AG04450 (cell line): ENCODE measurements around the gene METTL21C. TPM values are rescaled to one million over a fixed set of nuclear protein-coding genes. Genes with fewer than 3 reads are reported as not detected.

Experiments used
- CTCF ChIA-PET: fragments of 300-600, 350-600 bp; formaldehyde crosslinking; extraction: SDS; loops from one replicate; lab custom pipeline; 2022; ENCODE audit warnings: antibody characterized with exemption, inconsistent platforms; lab: Charles Lee
- POLR2A ChIA-PET: fragments of 350-600 bp; formaldehyde crosslinking; extraction: SDS; loops from one replicate; lab custom pipeline; 2021; ENCODE audit warnings: antibody characterized with exemption, inconsistent platforms; lab: Yijun Ruan, JAX
- DNase-seq: peaks from one replicate; pipeline ENCODE4 v3.0.0-alpha.2; 2011; ENCODE audit warnings: low read depth, low spot score
- H3K27ac ChIP-seq: one replicate; pipeline ENCODE4 v1.5.1; 2012; ENCODE audit warnings: low read depth, low read length, control low read depth
- H3K27me3 ChIP-seq: one replicate; pipeline ENCODE4 v1.6.0; 2012; ENCODE audit warnings: low read length; ENCODE audit not compliant: control insufficient read depth, insufficient read depth
- H3K4me3 ChIP-seq: 2 replicates; pipeline ENCODE4 v1.5.1; 2011; ENCODE audit warnings: mild to moderate bottlenecking, low read depth, low read length, control low read depth
- H3K9me3 ChIP-seq: 2 replicates; pipeline ENCODE4 v1.5.1; 2012; ENCODE audit warnings: low read length; ENCODE audit not compliant: control insufficient read depth, insufficient read depth
- polyA plus RNA-seq: library from polyadenylated mRNA; depleted of rRNA; stranded (reverse); fragments of >200 nt; gene quantifications from 2 replicates; pipeline ENCODE4 v1.2.3, GENCODE V29; 2011
- TF ChIP-seq, protein P1 (sequence below): IDR thresholded peaks from 2 replicates; pipeline ENCODE4 v1.5.1; 2011; ENCODE audit warnings: low read depth, low read length, control low read depth, inconsistent platforms

Gene METTL21C
- polyA plus RNA-seq, 1 experiment: not detected

DNA sequence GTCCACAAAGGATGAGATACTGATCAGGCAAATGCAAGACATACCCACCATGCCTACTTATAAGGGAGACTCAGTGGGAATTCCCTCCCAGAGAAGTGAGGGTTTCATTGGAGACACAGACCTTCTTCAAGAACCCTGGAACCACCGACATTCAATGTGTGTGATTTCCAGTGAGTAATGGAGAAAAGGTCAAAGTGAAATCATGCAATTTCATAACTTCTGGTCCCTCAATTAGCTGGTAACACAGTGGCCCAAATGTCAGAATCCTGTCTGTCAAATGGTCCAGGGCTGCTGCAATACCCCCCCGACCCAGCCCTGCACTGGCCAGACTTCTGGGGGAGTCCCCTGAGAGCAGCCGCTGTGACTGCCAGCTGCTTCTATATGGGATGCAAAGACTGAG is 4.7 kb upstream of the METTL21C start:
- Histone ChIP-seq H3K27ac (no peak overlapping the region), H3K9me3 (no peaks in the 10 kb centered on the region; the same call in 1 of the 2 replicates), H3K4me3 (no peak overlapping the region), H3K27me3 (peaks cover 25% of the 10 kb centered on the region)
- no peak for DNase-seq
- TF ChIP-seq, protein P1, sequence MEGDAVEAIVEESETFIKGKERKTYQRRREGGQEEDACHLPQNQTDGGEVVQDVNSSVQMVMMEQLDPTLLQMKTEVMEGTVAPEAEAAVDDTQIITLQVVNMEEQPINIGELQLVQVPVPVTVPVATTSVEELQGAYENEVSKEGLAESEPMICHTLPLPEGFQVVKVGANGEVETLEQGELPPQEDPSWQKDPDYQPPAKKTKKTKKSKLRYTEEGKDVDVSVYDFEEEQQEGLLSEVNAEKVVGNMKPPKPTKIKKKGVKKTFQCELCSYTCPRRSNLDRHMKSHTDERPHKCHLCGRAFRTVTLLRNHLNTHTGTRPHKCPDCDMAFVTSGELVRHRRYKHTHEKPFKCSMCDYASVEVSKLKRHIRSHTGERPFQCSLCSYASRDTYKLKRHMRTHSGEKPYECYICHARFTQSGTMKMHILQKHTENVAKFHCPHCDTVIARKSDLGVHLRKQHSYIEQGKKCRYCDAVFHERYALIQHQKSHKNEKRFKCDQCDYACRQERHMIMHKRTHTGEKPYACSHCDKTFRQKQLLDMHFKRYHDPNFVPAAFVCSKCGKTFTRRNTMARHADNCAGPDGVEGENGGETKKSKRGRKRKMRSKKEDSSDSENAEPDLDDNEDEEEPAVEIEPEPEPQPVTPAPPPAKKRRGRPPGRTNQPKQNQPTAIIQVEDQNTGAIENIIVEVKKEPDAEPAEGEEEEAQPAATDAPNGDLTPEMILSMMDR: no peak
- ChIA-PET CTCF (no interaction called here), POLR2A (no interaction called here)

DNA sequence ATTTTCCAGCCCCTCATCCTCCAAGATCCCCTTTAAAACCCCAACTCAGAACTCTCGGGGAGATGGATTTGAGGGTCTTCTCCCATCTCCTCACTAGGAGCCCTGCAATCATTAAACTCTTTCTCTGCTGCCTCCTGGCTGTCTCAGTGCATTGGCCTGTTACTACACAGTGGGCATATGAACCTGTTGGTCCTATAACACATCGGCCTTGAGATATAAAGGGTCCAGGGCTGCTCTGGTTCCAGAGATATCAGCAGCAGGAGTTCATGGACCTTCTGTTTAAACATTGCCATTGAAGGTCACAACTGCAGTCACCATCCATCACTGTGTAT is 3.8 kb upstream of the METTL21C start:
- POLR2A ChIA-PET: no interaction called here
- peaks cover 25% of the 10 kb centered on the region for H3K27me3 ChIP-seq
- no peak for DNase-seq
- TF ChIP-seq, protein P1: no peak
- H3K4me3 ChIP-seq: no peak overlapping the region
- no peak overlapping the region for H3K27ac ChIP-seq
- CTCF ChIA-PET: no interaction called here
- no peaks in the 10 kb centered on the region; the same call in 1 of the 2 replicates for H3K9me3 ChIP-seq

DNA sequence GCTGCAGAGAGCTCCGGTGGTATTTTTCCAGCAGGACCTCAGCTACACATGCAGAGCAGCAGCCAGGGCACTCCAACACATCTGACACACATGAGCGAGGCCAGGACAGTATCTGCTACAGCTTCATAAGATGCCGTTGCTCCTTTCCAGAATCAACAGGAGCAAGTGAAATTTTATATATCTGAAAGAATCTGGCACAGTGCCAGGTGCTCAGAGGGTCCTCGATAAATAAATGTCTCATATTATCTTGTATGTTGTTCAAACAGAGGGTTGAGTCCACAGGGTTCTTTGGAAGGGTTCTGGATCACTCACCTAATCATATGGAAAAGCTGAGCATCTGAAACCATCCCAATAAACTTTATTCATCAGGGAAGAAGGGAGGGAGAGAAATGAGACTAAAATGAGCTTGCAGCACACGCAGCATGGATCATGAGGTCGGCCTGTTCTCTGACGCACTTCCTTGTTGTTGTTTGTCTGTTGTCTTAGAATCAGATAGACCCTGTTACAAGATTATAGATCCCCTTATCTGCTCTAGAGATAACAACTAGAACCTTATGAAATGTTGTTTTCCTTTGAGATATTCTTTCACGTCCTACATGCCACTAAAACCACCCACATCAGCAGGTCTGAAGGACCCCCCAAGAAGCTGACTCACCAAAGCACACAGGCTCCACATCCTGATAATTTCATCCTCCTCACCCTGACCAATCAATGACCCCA is 3.2 kb upstream of the METTL21C start:
- TF ChIP-seq, protein P1: no peak
- peaks cover 22% of the 10 kb centered on the region for H3K27me3 ChIP-seq
- no peak overlapping the region for H3K27ac ChIP-seq
- no peak overlapping the region for H3K4me3 ChIP-seq
- no peak for DNase-seq
- no peaks in the 10 kb centered on the region; the same call in 1 of the 2 replicates for H3K9me3 ChIP-seq
- POLR2A ChIA-PET: no interaction called here
- CTCF ChIA-PET: no interaction called here

DNA sequence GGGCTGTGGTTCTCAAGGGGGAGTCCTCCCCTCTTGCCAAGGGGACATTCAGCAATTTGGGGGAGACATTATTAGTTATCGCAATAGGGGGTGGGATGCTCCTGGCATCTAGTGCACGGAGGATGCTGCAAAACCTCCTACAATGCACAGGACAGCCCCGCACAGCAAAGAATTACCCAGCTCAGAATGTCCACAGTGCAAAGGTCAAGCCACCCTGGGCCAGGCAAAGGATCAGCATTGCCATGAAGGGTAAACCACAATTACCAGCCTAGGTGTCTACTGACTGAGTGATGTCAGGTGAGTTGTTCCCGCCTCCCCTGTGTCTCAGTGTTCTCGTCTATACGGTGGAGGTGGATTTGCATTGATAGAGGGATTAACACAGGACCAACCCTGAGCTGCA is 2.4 kb upstream of the METTL21C start:
- Histone ChIP-seq H3K4me3 (no peak overlapping the region), H3K27ac (no peak overlapping the region), H3K27me3 (peaks cover 27% of the 10 kb centered on the region), H3K9me3 (no peaks in the 10 kb centered on the region; the same call in 1 of the 2 replicates)
- DNase-seq: no peak
- CTCF ChIA-PET: no interaction called here
- POLR2A ChIA-PET: no interaction called here
- TF ChIP-seq, protein P1: no peak

DNA sequence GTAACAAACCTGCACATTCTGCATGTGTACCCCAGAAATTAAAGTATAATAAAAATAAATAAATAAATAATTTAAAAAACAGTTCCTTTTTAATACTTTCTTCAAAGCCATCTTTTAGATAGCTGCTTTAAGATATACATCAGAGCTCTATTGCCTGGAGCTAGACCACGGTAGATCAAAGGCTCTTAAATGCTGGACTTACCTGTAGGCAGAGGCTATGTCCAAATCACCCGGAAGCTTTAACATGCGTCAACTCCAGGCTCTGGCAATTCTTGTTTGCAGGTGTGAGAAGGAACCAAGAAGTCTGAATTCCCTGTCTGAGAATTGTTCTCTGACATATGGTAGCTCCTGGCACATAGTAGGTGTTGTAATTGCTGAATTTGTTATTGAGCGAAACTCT is 1.6 kb upstream of the METTL21C start:
- TF ChIP-seq, protein P1: no peak
- no peak for DNase-seq
- ChIA-PET POLR2A (no interaction called here), CTCF (no interaction called here)
- H3K4me3 ChIP-seq: no peak overlapping the region
- no peak overlapping the region for H3K27ac ChIP-seq
- no peaks in the 10 kb centered on the region; the same call in 1 of the 2 replicates for H3K9me3 ChIP-seq
- H3K27me3 ChIP-seq: peaks cover 32% of the 10 kb centered on the region
